ENCODE measurements around the gene SLC35F4.

- TF ChIP-seq CTCF (IDR thresholded peaks at IDR 0.05) = no peak
- no peak for TF ChIP-seq POLR2A (IDR thresholded peaks at IDR 0.05)
- TF ChIP-seq EP300 (IDR thresholded peaks at IDR 0.05) = no peak
Observed at GRCh38 chr14:57746563-57746962, 119.3 kb downstream of the SLC35F4 start.
